Spleen (tissue), 11 donors: ENCODE results near the gene PCARE. TPM values are rescaled to one million over a fixed set of nuclear protein-coding genes. Genes with fewer than 3 reads are reported as not detected.

Source experiments
- DNase-seq: peaks from one replicate; pipeline ENCODE4 v3.0.0-alpha.2; 2020
- H3K27ac ChIP-seq, 8 donors: fragments of 200-600 bp; sonication (generic) in 7 of 8; 1 replicate in 4 of 8; 2 replicates in 4 of 8; pipeline versions ENCODE4 v1.5.0 to v1.8.0; 2016 to 2021; ENCODE audit warnings: inconsistent platforms in 4 of 8, mild to moderate bottlenecking in 4 of 8, moderate library complexity in 1 of 8
- H3K27me3 ChIP-seq, 7 donors: fragments of 200-600 bp; sonication (generic) in 6 of 7; replicated peaks in 1 of 7; 1 replicate in 4 of 7; 2 replicates in 3 of 7; pipeline versions ENCODE4 v1.5.0 to v1.8.0; 2016 to 2021; ENCODE audit warnings: inconsistent platforms in 3 of 7, mild to moderate bottlenecking in 1 of 7
- H3K36me3 ChIP-seq, 6 donors: fragments of 200-600 bp; sonication (generic) in 5 of 6; 1 replicate in 4 of 6; 2 replicates in 2 of 6; pipeline versions ENCODE4 v1.5.0 to v1.8.0; 2016 to 2021; ENCODE audit warnings: inconsistent platforms in 2 of 6
- H3K4me1 ChIP-seq, 6 donors: fragments of 200-600 bp; sonication (generic) in 5 of 6; 1 replicate in 3 of 6; 2 replicates in 3 of 6; pipeline versions ENCODE4 v1.5.0 to v1.8.0; 2016 to 2021; ENCODE audit warnings: inconsistent platforms in 3 of 6
- H3K4me3 ChIP-seq, 8 donors: fragments of 200-600 bp; sonication (generic) in 7 of 8; 1 replicate in 4 of 8; 2 replicates in 4 of 8; pipeline versions ENCODE4 v1.5.0 to v1.8.0; 2016 to 2021; ENCODE audit warnings: inconsistent platforms in 4 of 8, mild to moderate bottlenecking in 4 of 8, moderate library complexity in 2 of 8
- H3K9me3 ChIP-seq, 8 donors: fragments of 200-600 bp; sonication (generic) in 7 of 8; 1 replicate in 4 of 8; 2 replicates in 4 of 8; pipeline versions ENCODE4 v1.5.0 to v1.8.0; 2016 to 2021; ENCODE audit warnings: inconsistent platforms in 4 of 8
- POLR2A ChIP-seq, 3 donors: fragments of 450-650 bp; IDR thresholded peaks; one replicate each; pipeline ENCODE4 v1.5.1; 2017; ENCODE audit warnings: antibody characterized with exemption in 3 of 3, mild to moderate bottlenecking in 1 of 3
- POLR2AphosphoS5 ChIP-seq, 3 donors: sonication (generic); formaldehyde crosslinking; IDR thresholded peaks; one replicate each; pipeline ENCODE4 v1.5.1; 2017; ENCODE audit warnings: antibody characterized with exemption in 3 of 3
- WGBS, 5 donors: extraction: QIAGEN DNeasy Blood & Tissue Kit in 3 of 5; methylation state at CpG; one replicate each; pipeline versions ENCODE4 v1.1.5 to v1.1.7; 2013 to 2018; 5-methylcytosine and 5-hydroxymethylcytosine counted together
- intact Hi-C: fragments of 100-400 bp; cut with DNase I; formaldehyde crosslinking; loops from one replicate; pipeline ENCODE4 v1.15.0; 2023; ENCODE audit warnings: low total_unique reads
- polyA plus RNA-seq, 3 donors: library from polyadenylated mRNA; stranded (reverse); fragments of 200-250 nt; gene quantifications; one replicate each; pipeline ENCODE4 v1.2.1, GENCODE V29; 2013
- total RNA-seq, 7 donors: library from RNA; depleted of rRNA in 3 of 7; stranded (reverse); fragments of >200 nt in 3 of 7; fragmentation: NEBNext Ultra II Directional in 4 of 7; extraction: Animal tissue kit (Norgen Biotek cat#: 25700) in 4 of 7; gene quantifications; one replicate each; pipeline versions ENCODE4 v1.1.0 to v1.2.1, GENCODE V29; 2016 to 2021
- TF ChIP-seq, protein P1 (sequence below), 11 experiments: fragments of 200-600 bp in 7 of 11; fragments of 450-650 bp in 4 of 11; sonication (generic) in 4 of 11; IDR thresholded peaks in 8 of 11; conservative IDR thresholded peaks in 3 of 11; 1 replicate in 7 of 11; 2 replicates in 4 of 11; pipeline versions ENCODE4 v1.4.0 to v1.8.0; 2016 to 2021; ENCODE audit warnings: antibody characterized with exemption in 11 of 11, inconsistent platforms in 4 of 11, mild to moderate bottlenecking in 1 of 11
- donor health status: healthy with polysubstance abuse.
- donor health status: DM: no; HTN: no; CAD: no; lungs with moderate emphysema.
- donor health status: DM: no; HTN: no; CAD: no.
- donor health status: Bipolar disorder and iron deficiency.
- donor health status: healthy.
- donor health status: DM: no; HTN: no; CAD: no.
- donor health status: DM: yes; HTN: yes; CAD: no.

PCARE gene
- total and polyA plus RNA-seq, 10 donors = not detected

GRCh38 chr2:29013057-29013780 lies 61.1 kb downstream of the PCARE start:
- Histone ChIP-seq H3K4me3 (no peak overlapping the region), H3K27ac (peak overlapping the region; percentile 11 to 94 (median 83)), H3K4me1 (peaks cover 40 to 96% (median 78%) of the 10 kb centered on the region in 6 donors), H3K27me3 (peaks cover 0 to 29% (median 0%) of the 10 kb centered on the region in 7 donors), H3K9me3 (no peaks in the 10 kb centered on the region), H3K36me3 (no peaks in the 10 kb centered on the region)
- WGBS, 5 donors = 73 to 89% (median 80%) methylated on average over 11 of the region's 11 CpGs
- DNase-seq = peak; percentile 56
- intact Hi-C loops = no loop called here
- TF ChIP-seq POLR2AphosphoS5 (IDR thresholded peaks at IDR 0.05) (no peak), POLR2A (IDR thresholded peaks at IDR 0.05) (no peak)
- TF ChIP-seq, protein P1, sequence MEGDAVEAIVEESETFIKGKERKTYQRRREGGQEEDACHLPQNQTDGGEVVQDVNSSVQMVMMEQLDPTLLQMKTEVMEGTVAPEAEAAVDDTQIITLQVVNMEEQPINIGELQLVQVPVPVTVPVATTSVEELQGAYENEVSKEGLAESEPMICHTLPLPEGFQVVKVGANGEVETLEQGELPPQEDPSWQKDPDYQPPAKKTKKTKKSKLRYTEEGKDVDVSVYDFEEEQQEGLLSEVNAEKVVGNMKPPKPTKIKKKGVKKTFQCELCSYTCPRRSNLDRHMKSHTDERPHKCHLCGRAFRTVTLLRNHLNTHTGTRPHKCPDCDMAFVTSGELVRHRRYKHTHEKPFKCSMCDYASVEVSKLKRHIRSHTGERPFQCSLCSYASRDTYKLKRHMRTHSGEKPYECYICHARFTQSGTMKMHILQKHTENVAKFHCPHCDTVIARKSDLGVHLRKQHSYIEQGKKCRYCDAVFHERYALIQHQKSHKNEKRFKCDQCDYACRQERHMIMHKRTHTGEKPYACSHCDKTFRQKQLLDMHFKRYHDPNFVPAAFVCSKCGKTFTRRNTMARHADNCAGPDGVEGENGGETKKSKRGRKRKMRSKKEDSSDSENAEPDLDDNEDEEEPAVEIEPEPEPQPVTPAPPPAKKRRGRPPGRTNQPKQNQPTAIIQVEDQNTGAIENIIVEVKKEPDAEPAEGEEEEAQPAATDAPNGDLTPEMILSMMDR (IDR thresholded peaks at IDR 0.05 in 8 of 11, conservative IDR thresholded peaks at IDR 0.05 in 3 of 11) = no peak

DNA sequence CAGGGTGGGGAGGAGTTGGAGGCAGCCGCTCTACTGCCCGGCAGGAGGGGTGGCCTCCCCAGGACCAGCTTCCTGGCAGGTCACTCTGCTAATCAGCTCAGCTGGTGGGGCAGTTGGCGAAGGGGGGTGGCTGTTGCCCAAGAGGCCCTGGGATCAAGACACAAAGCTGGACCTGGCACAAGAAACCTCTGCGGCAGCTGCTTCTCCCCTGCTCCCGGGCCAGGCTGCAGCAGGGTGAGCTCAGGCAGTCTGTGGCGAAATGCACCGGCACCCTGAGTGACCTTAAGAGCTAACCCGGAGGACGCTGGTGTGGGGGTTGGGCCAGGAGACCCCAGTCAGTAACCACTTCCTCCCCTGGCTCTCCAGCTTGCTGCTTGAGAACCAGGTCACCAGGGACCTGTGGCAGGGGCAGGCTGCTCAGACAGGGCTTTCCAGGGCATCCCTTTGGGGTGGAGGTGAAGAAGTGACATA lies 62.1 kb downstream of the PCARE start:
- peak overlapping the region in 1 of 8 donors; percentile 47 for H3K4me3 ChIP-seq
- peak; percentile 87 for DNase-seq
- H3K27ac ChIP-seq = peak overlapping the region; percentile 11 to 94 (median 83)
- 20 to 36% (median 27%) methylated on average over 6 to 9 of the region's 9 CpGs for WGBS, 5 donors
- TF ChIP-seq POLR2A (IDR thresholded peaks at IDR 0.05) = no peak
- TF ChIP-seq, protein P1 (IDR thresholded peaks at IDR 0.05 in 8 of 11, conservative IDR thresholded peaks at IDR 0.05 in 3 of 11) = no peak
- peak; percentile 45 to 60 (median 53) for TF ChIP-seq POLR2AphosphoS5 (IDR thresholded peaks at IDR 0.05)
- peaks cover 0 to 29% (median 0%) of the 10 kb centered on the region in 7 donors for H3K27me3 ChIP-seq
- intact Hi-C loops = no loop called here
- H3K9me3 ChIP-seq = no peaks in the 10 kb centered on the region
- no peaks in the 10 kb centered on the region for H3K36me3 ChIP-seq
- H3K4me1 ChIP-seq = peaks cover 40 to 86% (median 74%) of the 10 kb centered on the region in 6 donors

Other genes starting within 250 kb of the PCARE start
- 10 to 100 TPM; 12.3 to 16.1 (median 15.1) TPM for gene TRMT61B, start 204.2 kb downstream of the PCARE start, total RNA-seq
- 10 to 100 TPM; 24.5 to 30.2 (median 26.5) TPM for gene TRMT61B, start 204.2 kb downstream of the PCARE start, polyA plus RNA-seq
- 10 to 100 TPM; 22.7 to 49.8 (median 43.4) TPM for gene WDR43, start 179.9 kb downstream of the PCARE start, total RNA-seq
- gene WDR43, start 179.9 kb downstream of the PCARE start, polyA plus RNA-seq = 10 to 100 TPM; 10.8 to 14.7 (median 14.6) TPM
- gene TOGARAM2, start 93.2 kb downstream of the PCARE start, total RNA-seq = 10 to 100 TPM in 4 of 7 donors, 1 to 10 TPM in 3; 3.1 to 19.9 (median 11.7) TPM
- gene TOGARAM2, start 93.2 kb downstream of the PCARE start, polyA plus RNA-seq = 1 to 10 TPM; 3.0 to 9.0 (median 7.4) TPM
- 10 to 100 TPM; 25.0 to 68.8 (median 33.8) TPM for gene CLIP4, start 40.9 kb upstream of the PCARE start, total RNA-seq
- gene CLIP4, start 40.9 kb upstream of the PCARE start, polyA plus RNA-seq = 1 to 10 TPM; 4.1 to 7.3 (median 5.8) TPM